Amniotic stem cell (primary cell): ENCODE data around the gene ITGB3.
A peak's percentile ranks its signal among the peaks of the same experiment; 100 is the strongest.
"Not testable (repeated sequence)": the region's sequence is repeated elsewhere in the genome, so short reads cannot be mapped to it uniquely, and the experiment has no call there.

Experiments used
- DNase-seq: peaks from one replicate; lab custom pipeline; 2025; lab: John Stamatoyannopoulos, UW

ITGB3 gene

GRCh38 chr17:47223007-47223406 is 30.6 kb upstream of the ITGB3 start:
- no peak for DNase-seq

GRCh38 chr17:47223460-47223859 is 30.2 kb upstream of the ITGB3 start:
- no peak for DNase-seq

GRCh38 chr17:47224077-47224476 is 29.6 kb upstream of the ITGB3 start:
- not testable (repeated sequence) for DNase-seq

GRCh38 chr17:47224966-47225365 is 28.7 kb upstream of the ITGB3 start:
- no peak for DNase-seq

GRCh38 chr17:47225436-47225858 is 28.2 kb upstream of the ITGB3 start:
- peak; percentile 63 for DNase-seq

GRCh38 chr17:47225911-47226688 is 27.5 kb upstream of the ITGB3 start:
- DNase-seq, result no peak

- DNase-seq, result no peak
Measured at GRCh38 chr17:47227862-47228261, 25.8 kb upstream of the ITGB3 start.

GRCh38 chr17:47229535-47230443 is 23.8 kb upstream of the ITGB3 start:
- peak; percentile 89 for DNase-seq

GRCh38 chr17:47230864-47231263 is 22.8 kb upstream of the ITGB3 start:
- no peak for DNase-seq

- DNase-seq, result no peak
Measured at GRCh38 chr17:47231334-47231733, 22.3 kb upstream of the ITGB3 start.

- DNase-seq, result no peak
Measured at GRCh38 chr17:47231866-47232265, 21.8 kb upstream of the ITGB3 start.

GRCh38 chr17:47232465-47232864 is 21.2 kb upstream of the ITGB3 start:
- DNase-seq, result no peak

GRCh38 chr17:47235506-47235905 is 18.1 kb upstream of the ITGB3 start:
- no peak for DNase-seq

GRCh38 chr17:47235923-47236322 is 17.7 kb upstream of the ITGB3 start:
- DNase-seq, result no peak

GRCh38 chr17:47237841-47238240 is 15.8 kb upstream of the ITGB3 start:
- DNase-seq, result no peak

- no peak for DNase-seq
Measured at GRCh38 chr17:47238321-47239010, 15.2 kb upstream of the ITGB3 start.

GRCh38 chr17:47239619-47239966 is 14.0 kb upstream of the ITGB3 start:
- no peak for DNase-seq

GRCh38 chr17:47239967-47240651 is 13.5 kb upstream of the ITGB3 start:
- DNase-seq, result peak; percentile 87

GRCh38 chr17:47240806-47241205 is 12.8 kb upstream of the ITGB3 start:
- no peak for DNase-seq

GRCh38 chr17:47242648-47243047 is 11.0 kb upstream of the ITGB3 start:
- DNase-seq, result no peak

- no peak for DNase-seq
Measured at GRCh38 chr17:47243737-47244598, 9.7 kb upstream of the ITGB3 start.
